Loucy (cell line): ENCODE data around the gene STX1A.

Experiments
- CTCF ChIP-seq: fragments of 200-600 bp; sonication (generic); conservative IDR thresholded peaks from 2 replicates; pipeline ENCODE4 v1.5.1; 2014; ENCODE audit warnings: mild to moderate bottlenecking, antibody characterized with exemption, low read length
- EZH2phosphoT487 ChIP-seq: fragments of 200-600 bp; IDR thresholded peaks from 2 replicates; pipeline ENCODE4 v1.6.1; 2018; ENCODE audit warnings: antibody characterized with exemption, mild to moderate bottlenecking, moderate library complexity, borderline replicate concordance

GRCh38 chr7:73699370-73700068 is 19.9 kb downstream of the STX1A start:
- TF ChIP-seq CTCF = no peak
- TF ChIP-seq EZH2phosphoT487 = no peak
